GM23248 (cell line): ENCODE results near the gene ZNF462. TPM values are rescaled to one million over a fixed set of nuclear protein-coding genes. Genes with fewer than 3 reads are reported as not detected.

ENCODE experiments used
- DNase-seq: peaks from one replicate; pipeline ENCODE4 v3.0.0-alpha.2; 2015
- H2AFZ ChIP-seq: fragments of 200-600 bp; sonication (generic); 2 replicates; pipeline ENCODE4 v1.6.1; 2016; ENCODE audit warnings: antibody characterized with exemption
- H3F3A ChIP-seq: fragments of 200-600 bp; sonication (generic); 2 replicates; pipeline ENCODE4 v1.6.1; 2016; ENCODE audit warnings: mild to moderate bottlenecking, antibody characterized with exemption, mixed run types; ENCODE audit not compliant: insufficient read depth
- H3K27ac ChIP-seq: fragments of 200-600 bp; sonication (generic); 2 replicates; pipeline ENCODE4 v1.5.1; 2016; ENCODE audit warnings: mild to moderate bottlenecking
- H3K27me3 ChIP-seq: fragments of 200-600 bp; sonication (generic); replicated peaks from 2 replicates; pipeline ENCODE4 v1.6.1; 2016; ENCODE audit warnings: mild to moderate bottlenecking; ENCODE audit not compliant: insufficient read depth
- H3K36me3 ChIP-seq: fragments of 200-600 bp; sonication (generic); 2 replicates; pipeline ENCODE4 v1.6.1; 2016; ENCODE audit warnings: low read depth, mild to moderate bottlenecking
- H3K4me1 ChIP-seq: fragments of 200-600 bp; sonication (generic); 2 replicates; pipeline ENCODE4 v1.6.1; 2016; ENCODE audit warnings: mild to moderate bottlenecking; ENCODE audit not compliant: insufficient read depth
- H3K4me2 ChIP-seq: fragments of 200-600 bp; sonication (generic); one replicate; pipeline ENCODE4 v1.6.1; 2016; ENCODE audit warnings: mild to moderate bottlenecking; ENCODE audit not compliant: unreplicated experiment
- H3K4me3 ChIP-seq: fragments of 200-600 bp; sonication (generic); 2 replicates; pipeline ENCODE4 v1.5.1; 2016; ENCODE audit warnings: mild to moderate bottlenecking
- H3K79me2 ChIP-seq: fragments of 200-600 bp; sonication (generic); 2 replicates; pipeline ENCODE4 v1.6.1; 2016; ENCODE audit warnings: mild to moderate bottlenecking; ENCODE audit not compliant: insufficient read depth
- H3K9ac ChIP-seq: fragments of 200-600 bp; sonication (generic); 2 replicates; pipeline ENCODE4 v1.6.1; 2016; ENCODE audit warnings: mild to moderate bottlenecking
- H3K9me2 ChIP-seq: fragments of 200-600 bp; sonication (generic); 2 replicates; pipeline ENCODE4 v1.6.1; 2016; ENCODE audit warnings: mixed run types, mild to moderate bottlenecking, moderate library complexity; ENCODE audit not compliant: insufficient read depth
- H3K9me3 ChIP-seq: fragments of 200-600 bp; sonication (generic); one replicate; pipeline ENCODE4 v1.6.1; 2017; ENCODE audit warnings: low read depth
- H4K20me1 ChIP-seq: fragments of 200-600 bp; sonication (generic); 2 replicates; pipeline ENCODE4 v1.6.0; 2016; ENCODE audit not compliant: insufficient read depth
- EZH2 ChIP-seq: fragments of 200-600 bp; sonication (generic); IDR thresholded peaks from 2 replicates; pipeline ENCODE4 v1.6.1; 2018; ENCODE audit warnings: antibody characterized with exemption, mild to moderate bottlenecking; ENCODE audit not compliant: insufficient read depth, poor library complexity, severe bottlenecking
- EZH2phosphoT487 ChIP-seq: fragments of 200-600 bp; sonication (generic); IDR thresholded peaks from 2 replicates; pipeline ENCODE4 v1.6.1; 2018; ENCODE audit warnings: antibody characterized with exemption, moderate library complexity, mild to moderate bottlenecking, low read depth; ENCODE audit not compliant: insufficient read depth
- WGBS, 2 experiments: methylation state at CpG; one replicate each; pipeline ENCODE4 v1.1.6; 2015 to 2017; ENCODE audit warnings: low lambda C conversion rate in 2 of 2, low coverage in 1 of 2; ENCODE audit errors: missing lambda C conversion rate in 2 of 2; 5-methylcytosine and 5-hydroxymethylcytosine counted together
- in situ Hi-C: fragments of 300-500 bp; cut with MboI; formaldehyde crosslinking; loops from 2 replicates; pipeline ENCODE4 v1.15.0; 2020
- polyA plus RNA-seq: library from polyadenylated mRNA; unstranded; fragments of >200 nt; fragmentation: Nextera tagmentation; extraction: Ambion mirVana; gene quantifications from 2 replicates; pipeline ENCODE4 v1.2.1, GENCODE V29; 2016
- total RNA-seq: library from RNA; depleted of rRNA; stranded (reverse); fragments of >200 nt; shearing (Covaris generic); gene quantifications from 2 replicates; pipeline ENCODE4 v1.2.3, GENCODE V29; 2014; rRNA removed

Gene ZNF462
- 2.5 and 5.0 TPM in 2 replicates for total RNA-seq
- polyA plus RNA-seq, result 1.1 and 1.5 TPM in 2 replicates

GRCh38 chr9:106862821-106863720, at the start of gene ZNF462:
TSS of gene ZNF462 (plus strand) at chr9:106863166. CDS start at chr9:106923384, 60,218 bp downstream.
- Histone ChIP-seq H3K9me2 (no peaks in the 10 kb centered on the region), H3K27ac (peak within 1 kb of the TSS; percentile 37; the same call in 1 of the 2 replicates), H4K20me1 (no peaks in the 10 kb centered on the region), H3K9me3 (no peaks in the 10 kb centered on the region), H3K4me2 (peak within 1 kb of the TSS; percentile 98), H3F3A (peaks cover 10% of the 10 kb centered on the region; the same call in 1 of the 2 replicates), H2AFZ (peak within 1 kb of the TSS; percentile 90), H3K27me3 (peaks cover 29% of the 10 kb centered on the region), H3K4me3 (peak within 1 kb of the TSS; percentile 84), H3K4me1 (peaks cover 8% of the 10 kb centered on the region), H3K36me3 (no peaks in the 10 kb centered on the region), H3K79me2 (no peaks in the 10 kb centered on the region), H3K9ac (peak within 1 kb of the TSS; percentile 67)
- 1% methylated on average over 28 to 33 of the region's 33 CpGs for WGBS, 2 experiments
- no peak for TF ChIP-seq EZH2phosphoT487
- no peak for TF ChIP-seq EZH2
- in situ Hi-C loops, result no loop called here
- peak; percentile 61 for DNase-seq

DNA sequence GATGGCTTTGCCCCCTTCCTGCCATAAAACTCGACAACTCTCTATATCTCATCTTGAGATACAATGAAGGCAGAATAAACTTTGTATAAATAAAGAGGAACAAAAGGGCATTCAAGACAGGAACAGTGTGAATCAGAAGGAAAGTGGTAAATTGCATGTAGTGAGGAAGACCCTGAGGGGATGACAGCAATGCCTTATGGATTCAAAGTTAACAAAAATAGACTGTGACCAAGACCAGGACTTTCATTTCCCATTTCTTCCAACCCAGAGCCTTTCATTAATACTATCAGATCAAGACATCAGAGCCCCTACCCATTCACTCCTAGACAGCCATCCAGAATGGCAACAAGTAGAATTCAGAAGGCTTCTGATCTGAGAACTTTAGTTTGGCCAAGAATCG, 46.4 kb upstream of the ZNF462 start:
- no peaks in the 10 kb centered on the region for H3K36me3 ChIP-seq
- no peaks in the 10 kb centered on the region for H3K9me2 ChIP-seq
- no peaks in the 10 kb centered on the region for H4K20me1 ChIP-seq
- no peak overlapping the region for H2AFZ ChIP-seq
- H3K9me3 ChIP-seq, result no peaks in the 10 kb centered on the region
- no peak overlapping the region for H3K9ac ChIP-seq
- no peaks in the 10 kb centered on the region for H3F3A ChIP-seq
- in situ Hi-C loops, result no loop called here
- WGBS, 2 experiments, result 2 to 3% methylated on average over 2 of the region's 2 CpGs
- TF ChIP-seq EZH2phosphoT487 (no peak), EZH2 (no peak)
- no peak overlapping the region for H3K4me3 ChIP-seq
- no peak overlapping the region for H3K4me2 ChIP-seq
- no peak overlapping the region for H3K27ac ChIP-seq
- no peaks in the 10 kb centered on the region for H3K4me1 ChIP-seq
- no peak for DNase-seq
- peaks cover 3% of the 10 kb centered on the region; the same call in 1 of the 2 replicates for H3K27me3 ChIP-seq
- H3K79me2 ChIP-seq, result no peaks in the 10 kb centered on the region

DNA sequence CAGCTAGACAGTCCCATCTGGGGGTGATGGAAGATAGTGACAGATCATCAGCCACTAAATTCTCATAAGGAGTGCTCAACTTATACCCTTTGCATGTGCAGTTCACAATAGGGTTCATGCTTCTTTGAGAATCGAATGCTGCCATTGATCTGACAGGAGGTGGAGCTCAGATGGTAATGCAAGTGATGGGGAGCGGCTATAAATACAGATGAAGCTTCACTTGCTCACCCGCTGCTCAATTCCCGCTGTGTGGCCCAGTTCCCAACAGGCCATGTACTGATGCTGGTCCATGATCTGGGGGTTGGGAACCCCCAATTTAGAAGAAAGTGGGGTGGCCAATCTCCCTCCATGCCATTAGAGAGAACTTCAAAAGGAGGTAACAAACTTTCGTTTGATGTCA, 44.9 kb upstream of the ZNF462 start:
- Histone ChIP-seq H4K20me1 (no peaks in the 10 kb centered on the region), H3K27me3 (peaks cover 3% of the 10 kb centered on the region; the same call in 1 of the 2 replicates), H3K4me2 (no peak overlapping the region), H3K79me2 (no peaks in the 10 kb centered on the region), H2AFZ (no peak overlapping the region), H3K9me2 (no peaks in the 10 kb centered on the region), H3K4me3 (no peak overlapping the region), H3K4me1 (no peaks in the 10 kb centered on the region), H3K9ac (no peak overlapping the region), H3K9me3 (no peaks in the 10 kb centered on the region), H3F3A (no peaks in the 10 kb centered on the region), H3K36me3 (no peaks in the 10 kb centered on the region), H3K27ac (no peak overlapping the region)
- no peak for DNase-seq
- no peak for TF ChIP-seq EZH2phosphoT487
- TF ChIP-seq EZH2, result no peak
- in situ Hi-C loops, result no loop called here
- 45 to 49% methylated on average over 5 of the region's 5 CpGs for WGBS, 2 experiments

DNA sequence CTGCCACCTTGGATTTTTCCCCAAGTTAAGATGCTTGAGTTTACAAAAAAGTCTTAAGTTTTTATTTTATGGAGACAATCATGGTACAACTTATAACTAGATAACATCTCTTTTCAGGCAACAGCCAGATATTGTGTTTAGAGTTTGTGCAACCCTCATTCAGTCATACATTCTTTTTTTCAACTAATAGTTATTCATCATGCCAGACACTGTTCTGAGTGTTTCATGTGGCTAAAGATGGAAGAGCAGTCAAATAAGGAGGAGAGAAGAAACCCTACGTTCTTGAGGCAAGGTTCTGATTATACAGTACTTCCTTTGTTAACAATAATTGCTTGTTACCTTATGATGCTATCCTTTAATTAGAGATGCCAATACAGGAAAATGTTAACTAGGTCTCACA, 42.1 kb upstream of the ZNF462 start:
- WGBS, 2 experiments, result 0 to 6% methylated on average over 1 of the region's 1 CpG

More for the DNA sequence above, 42.1 kb upstream of the ZNF462 start:
- H3K4me1 ChIP-seq, result no peaks in the 10 kb centered on the region
- in situ Hi-C loops, result no loop called here
- H3K9ac ChIP-seq, result no peak overlapping the region
- H3K4me2 ChIP-seq, result no peak overlapping the region
- no peaks in the 10 kb centered on the region for H3K9me3 ChIP-seq
- H3K36me3 ChIP-seq, result no peaks in the 10 kb centered on the region
- H3F3A ChIP-seq, result no peaks in the 10 kb centered on the region
- H3K9me2 ChIP-seq, result no peaks in the 10 kb centered on the region
- H3K79me2 ChIP-seq, result no peaks in the 10 kb centered on the region
- H2AFZ ChIP-seq, result no peak overlapping the region
- H3K4me3 ChIP-seq, result no peak overlapping the region
- no peak for TF ChIP-seq EZH2phosphoT487
- TF ChIP-seq EZH2, result no peak
- H3K27me3 ChIP-seq, result peaks cover 3% of the 10 kb centered on the region; the same call in 1 of the 2 replicates
- no peaks in the 10 kb centered on the region for H4K20me1 ChIP-seq
- DNase-seq, result no peak
- H3K27ac ChIP-seq, result no peak overlapping the region
